HepG2 (cell line): ENCODE data around the gene ARCN1. TPM values are rescaled to one million over a fixed set of nuclear protein-coding genes. Genes with fewer than 3 reads are reported as not detected.

Experiments used
- ATF3 ChIP-seq: sonication (generic); formaldehyde crosslinking; IDR thresholded peaks from 2 replicates; pipeline ENCODE4 v1.4.0; 2020; ENCODE audit warnings: missing genetic modification reagents
- ATF7-NPFF ChIP-seq: sonication (generic); formaldehyde crosslinking; IDR thresholded peaks from 2 replicates; pipeline ENCODE4 v1.8.1; 2023; ENCODE audit warnings: mild to moderate bottlenecking, low read depth, missing genetic modification reagents, moderate library complexity
- FOXA1 ChIP-seq, 2 experiments: fragments of 450-650 bp in 1 of 2; sonication (generic) in 1 of 2; formaldehyde crosslinking in 1 of 2; IDR thresholded peaks; 2 replicates each; pipeline versions ENCODE4 v1.4.0 to v1.6.1; 2016 to 2020; ENCODE audit warnings: missing genetic modification reagents in 1 of 2
- HOXA7 ChIP-seq: sonication (generic); formaldehyde crosslinking; IDR thresholded peaks from 2 replicates; pipeline ENCODE4 v1.8.1; 2022; ENCODE audit warnings: mild to moderate bottlenecking, missing genetic modification reagents, moderate library complexity
- JUNB ChIP-seq: sonication (generic); formaldehyde crosslinking; IDR thresholded peaks from 2 replicates; pipeline ENCODE4 v1.8.0; 2022; ENCODE audit warnings: missing genetic modification reagents, mild to moderate bottlenecking, borderline replicate concordance
- LRRFIP1 ChIP-seq: sonication (generic); formaldehyde crosslinking; conservative IDR thresholded peaks from 2 replicates; pipeline ENCODE4 v1.4.0; 2020; ENCODE audit warnings: missing genetic modification reagents
- NFE2 ChIP-seq: sonication (generic); formaldehyde crosslinking; IDR thresholded peaks from 2 replicates; pipeline ENCODE4 v1.4.0; 2020; ENCODE audit warnings: missing genetic modification reagents
- NFYC ChIP-seq: IDR thresholded peaks from 2 replicates; pipeline ENCODE4 v1.6.1; 2016; ENCODE audit warnings: missing genetic modification reagents, missing compliant biosample characterization
- SAP130 ChIP-seq: IDR thresholded peaks from 2 replicates; pipeline ENCODE4 v1.6.1; 2016; ENCODE audit warnings: low read depth
- TBL1XR1 ChIP-seq: fragments of 150-350 bp; IDR thresholded peaks from 2 replicates; pipeline ENCODE4 v1.6.1; 2014; ENCODE audit warnings: borderline replicate concordance, low read length; ENCODE audit not compliant: partially characterized antibody
- TFDP2 ChIP-seq: sonication (generic); formaldehyde crosslinking; IDR thresholded peaks from 2 replicates; pipeline ENCODE4 v1.4.0; 2020; ENCODE audit warnings: missing genetic modification reagents
- ZBTB10 ChIP-seq: sonication (generic); formaldehyde crosslinking; IDR thresholded peaks from 2 replicates; pipeline ENCODE4 v1.4.0; 2020; ENCODE audit warnings: missing genetic modification reagents, borderline replicate concordance
- ZBTB44 ChIP-seq: sonication (generic); formaldehyde crosslinking; IDR thresholded peaks from 2 replicates; pipeline ENCODE4 v1.4.0; 2020; ENCODE audit warnings: missing genetic modification reagents
- ZNF121 ChIP-seq: sonication (generic); formaldehyde crosslinking; IDR thresholded peaks from 2 replicates; pipeline ENCODE4 v1.5.0; 2020; ENCODE audit warnings: mild to moderate bottlenecking, missing genetic modification reagents
- ZNF331 ChIP-seq: sonication (generic); formaldehyde crosslinking; IDR thresholded peaks from 2 replicates; pipeline ENCODE4 v1.4.0; 2020; ENCODE audit warnings: missing genetic modification reagents
- polyA plus RNA-seq, 8 experiments: library from polyadenylated mRNA; depleted of rRNA in 3 of 8; stranded (reverse) in 7 of 8; unstranded in 1 of 8; fragments of >200 nt; fragmentation: Illumina TruSeq in 4 of 8; extraction: Trizol in 4 of 8; gene quantifications; 2 replicates each; pipeline versions ENCODE4 v1.2.1 to v1.2.3, GENCODE V29; 2011 to 2016; ENCODE audit warnings: low read depth in 4 of 8, missing spikeins in 1 of 8, mixed read lengths in 1 of 8; ENCODE audit not compliant: insufficient read depth in 1 of 8
- total RNA-seq, 5 experiments: library from RNA; depleted of rRNA; stranded (reverse); fragments of >200 nt; fragmentation: Illumina TruSeq; extraction: Trizol; gene quantifications; 2 replicates each; pipeline ENCODE4 v1.2.3, GENCODE V29; 2016; ENCODE audit warnings: low read depth in 1 of 5

Gene ARCN1
- total and polyA plus RNA-seq, 2 of the 13 experiments (the other 11 are each of a cell fraction or from before 2014, with no cell fraction given), result 148 to 200 TPM

GRCh38 chr11:118608360-118609227, 36.4 kb downstream of the ARCN1 start (continued):
- TF ChIP-seq ZBTB10 (CRISPR knock-in tag), result no peak
- no peak for TF ChIP-seq ZNF121
- no peak for TF ChIP-seq LRRFIP1 (CRISPR knock-in tag)
- TF ChIP-seq SAP130 (CRISPR knock-in tag), result no peak
- TF ChIP-seq ATF3, result peak; percentile 72
- TF ChIP-seq JUNB (CRISPR knock-in tag), result 0 out of 2 replicates have a peak, but pooled peaks have one; percentile 7
- TF ChIP-seq HOXA7, result no peak
- no peak for TF ChIP-seq ZBTB44 (CRISPR knock-in tag)
- no peak for TF ChIP-seq NFE2 (CRISPR knock-in tag)
- TF ChIP-seq TBL1XR1, result no peak
- TF ChIP-seq ZNF331 (CRISPR knock-in tag), result no peak
- TF ChIP-seq ATF7-NPFF (CRISPR knock-in tag), result no peak
- no peak for TF ChIP-seq FOXA1 (IDR thresholded peaks at IDR 0.05)
- TF ChIP-seq FOXA1 (CRISPR knock-in tag; IDR thresholded peaks at IDR 0.05), result no peak
- TF ChIP-seq NFYC (CRISPR knock-in tag), result no peak
- TF ChIP-seq TFDP2 (CRISPR knock-in tag), result no peak
